Activated CD4-positive, alpha-beta memory T cell treated with anti-CD3 and anti-CD28 coated beads for 36 hours (primary cell): Measurements from ENCODE around the gene CACNB2. TPM values are rescaled to one million over a fixed set of nuclear protein-coding genes. Genes with fewer than 3 reads are reported as not detected.
"Not testable (repeated sequence)": the region's sequence is repeated elsewhere in the genome, so short reads cannot be mapped to it uniquely, and the experiment has no call there.

ENCODE experiments used
- CTCF ChIA-PET: fragments of 350-600 bp; sonication (Branson Sonifier 250); formaldehyde crosslinking; loops from one replicate; lab custom pipeline; 2021; ENCODE audit warnings: antibody characterized with exemption, inconsistent platforms; lab: Charles Lee
- POLR2A ChIA-PET: fragments of 350-600 bp; sonication (Branson Sonifier 250); formaldehyde crosslinking; loops from one replicate; lab custom pipeline; 2021; ENCODE audit warnings: antibody characterized with exemption; lab: Charles Lee
- DNase-seq: peaks from one replicate; pipeline ENCODE4 v3.0.0-alpha.2; 2020
- H3K27ac Mint-ChIP-seq: one replicate; pipeline ENCODE4 v1.8.0; 2021; ENCODE audit warnings: mixed read lengths
- H3K27me3 Mint-ChIP-seq: one replicate; pipeline ENCODE4 v1.8.0; 2021; ENCODE audit warnings: mixed read lengths
- H3K36me3 Mint-ChIP-seq: one replicate; pipeline ENCODE4 v1.8.0; 2021; ENCODE audit warnings: mixed read lengths
- H3K4me1 Mint-ChIP-seq: one replicate; pipeline ENCODE4 v1.8.0; 2021; ENCODE audit warnings: low read depth, mixed read lengths
- H3K4me3 Mint-ChIP-seq: one replicate; pipeline ENCODE4 v1.8.0; 2021; ENCODE audit warnings: mild to moderate bottlenecking, mixed read lengths
- H3K9me3 Mint-ChIP-seq: one replicate; pipeline ENCODE4 v1.8.0; 2021; ENCODE audit warnings: mixed read lengths
- intact Hi-C: fragments of 100-400 bp; cut with micrococcal nuclease; formaldehyde crosslinking; loops from one replicate; pipeline ENCODE4 v1.15.1; 2023
- total RNA-seq, 2 experiments: library from RNA; stranded (reverse); gene quantifications; one replicate each; pipeline ENCODE4 v1.2.3, GENCODE V29; 2021

CACNB2 gene
- total RNA-seq, 2 experiments from 2014 or later, result not detected

DNA sequence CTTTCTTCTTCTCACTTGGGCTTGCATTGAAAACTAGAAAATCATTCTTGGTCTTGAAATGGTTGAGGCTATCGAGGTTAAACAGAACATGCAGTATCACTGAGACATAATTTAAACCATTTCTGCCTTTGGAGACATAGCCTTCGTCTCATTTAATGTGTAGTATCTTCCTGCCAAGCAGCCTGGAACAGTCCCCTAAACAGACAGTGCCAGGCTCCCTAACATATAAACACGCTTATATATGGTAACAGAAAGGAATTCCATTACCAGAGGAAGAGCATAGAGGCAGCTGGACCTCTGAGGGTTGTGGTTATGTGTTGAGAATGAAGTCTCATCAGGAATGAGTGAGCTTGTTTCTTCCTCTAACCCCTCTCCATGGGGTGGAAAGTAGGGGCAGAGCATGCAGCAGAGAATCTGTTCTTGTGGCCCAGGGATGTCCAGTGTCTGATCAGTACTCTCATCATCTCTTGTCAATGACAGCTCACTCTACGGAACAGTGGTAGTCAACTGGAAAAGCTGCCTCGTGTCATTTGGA lies 11.2 kb downstream of the CACNB2 start:
- Mint-ChIP-seq H3K4me1 (no peaks in the 10 kb centered on the region), H3K27me3 (no peaks in the 10 kb centered on the region), H3K9me3 (no peaks in the 10 kb centered on the region), H3K36me3 (no peaks in the 10 kb centered on the region), H3K27ac (no peak overlapping the region), H3K4me3 (no peak overlapping the region)
- ChIA-PET POLR2A (no interaction called here), CTCF (no interaction called here)
- no peak for DNase-seq
- intact Hi-C loops, result no loop called here

DNA sequence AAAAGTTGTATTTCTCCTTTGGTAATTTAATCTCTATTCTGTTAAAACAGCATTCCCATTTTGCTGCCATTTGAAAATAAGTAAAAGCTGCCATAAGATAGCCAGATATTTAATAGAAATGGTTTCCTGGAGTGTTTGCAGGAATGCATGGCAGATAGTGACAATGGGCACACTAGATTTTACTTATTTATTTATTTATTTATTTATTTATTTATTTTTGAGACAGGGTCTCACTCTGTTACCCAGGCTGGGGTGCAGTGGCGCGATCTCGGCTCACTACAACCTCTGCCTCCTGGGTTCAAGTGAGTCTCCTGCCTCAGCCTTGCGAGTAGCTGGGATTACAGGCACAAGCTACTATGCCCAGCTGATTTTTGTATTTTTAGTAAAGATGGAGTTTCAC lies 13.2 kb downstream of the CACNB2 start:
- CTCF ChIA-PET, intact Hi-C loops, H3K27ac Mint-ChIP-seq, POLR2A ChIA-PET, H3K9me3 Mint-ChIP-seq, DNase-seq, H3K36me3 Mint-ChIP-seq, H3K4me1 Mint-ChIP-seq, H3K4me3 Mint-ChIP-seq, H3K27me3 Mint-ChIP-seq: not testable (repeated sequence)

DNA sequence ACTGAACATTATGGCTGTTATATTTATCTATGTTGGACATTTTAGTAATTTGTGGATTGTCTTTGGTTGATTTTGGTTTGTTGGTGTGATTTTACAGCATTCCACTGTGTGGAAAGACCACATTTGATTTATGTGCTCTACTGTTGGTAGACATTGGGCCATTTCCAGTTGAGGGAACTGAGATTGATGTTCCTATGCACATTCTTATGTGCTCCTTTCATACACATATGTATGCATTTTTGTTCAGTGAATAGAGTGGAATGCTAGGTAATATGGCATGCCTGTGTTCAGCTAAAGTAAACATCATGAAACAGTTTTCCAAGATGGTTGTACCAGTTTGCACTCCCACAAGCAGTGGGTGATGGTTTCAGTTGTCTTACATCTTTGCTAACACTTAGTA lies 15.1 kb downstream of the CACNB2 start:
- DNase-seq, result no peak
- CTCF ChIA-PET, result no interaction called here
- Mint-ChIP-seq H3K4me1 (no peaks in the 10 kb centered on the region), H3K27me3 (no peaks in the 10 kb centered on the region), H3K9me3 (no peaks in the 10 kb centered on the region), H3K4me3 (no peak overlapping the region), H3K36me3 (no peaks in the 10 kb centered on the region), H3K27ac (no peak overlapping the region)
- POLR2A ChIA-PET, result no interaction called here
- intact Hi-C loops, result no loop called here

DNA sequence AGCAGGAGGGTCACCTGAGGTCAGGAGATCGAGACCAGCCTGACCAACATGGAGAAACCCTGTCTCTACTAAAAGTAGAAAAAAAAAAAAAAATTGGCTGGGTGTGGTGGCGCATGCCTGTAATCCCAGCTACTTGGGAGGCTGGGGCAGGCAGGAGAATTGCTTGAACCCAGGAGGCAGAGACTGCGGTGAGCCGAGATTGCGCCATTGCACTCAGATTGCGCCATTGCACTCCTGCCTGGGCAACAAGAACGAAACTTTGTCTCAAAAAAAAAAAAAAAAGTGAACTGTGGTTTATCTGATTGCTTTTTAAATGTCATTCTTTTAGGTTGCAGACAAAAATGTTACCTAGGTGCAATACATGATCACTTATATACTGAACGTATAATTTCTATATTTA lies 16.6 kb downstream of the CACNB2 start:
- POLR2A ChIA-PET, H3K9me3 Mint-ChIP-seq, H3K4me3 Mint-ChIP-seq, H3K4me1 Mint-ChIP-seq, H3K27ac Mint-ChIP-seq, DNase-seq, intact Hi-C loops, CTCF ChIA-PET, H3K36me3 Mint-ChIP-seq, H3K27me3 Mint-ChIP-seq: not testable (repeated sequence)

DNA sequence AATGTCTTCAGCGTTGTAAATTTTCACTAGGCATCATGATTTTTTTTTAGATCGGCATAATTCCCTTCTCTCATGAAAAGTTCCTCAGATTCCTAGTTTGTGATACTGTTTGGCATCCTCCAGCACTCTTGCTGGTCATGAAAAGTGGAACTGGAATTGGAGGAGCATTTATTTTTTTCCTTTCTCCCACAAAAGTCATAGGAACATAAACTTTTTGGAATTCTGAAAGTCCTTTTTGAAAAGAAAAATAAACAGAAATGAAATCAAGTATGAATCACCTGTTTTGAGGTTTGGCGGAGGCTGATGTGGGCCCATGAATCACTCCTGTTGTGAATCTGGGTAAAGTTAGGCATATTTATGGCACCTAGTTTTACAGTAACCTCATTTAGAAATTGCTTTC lies 17.7 kb downstream of the CACNB2 start:
- Mint-ChIP-seq H3K36me3 (no peaks in the 10 kb centered on the region), H3K4me3 (no peak overlapping the region), H3K27ac (no peak overlapping the region), H3K9me3 (no peaks in the 10 kb centered on the region), H3K27me3 (no peaks in the 10 kb centered on the region), H3K4me1 (no peaks in the 10 kb centered on the region)
- intact Hi-C loops, result no loop called here
- ChIA-PET CTCF (no interaction called here), POLR2A (no interaction called here)
- DNase-seq, result no peak

DNA sequence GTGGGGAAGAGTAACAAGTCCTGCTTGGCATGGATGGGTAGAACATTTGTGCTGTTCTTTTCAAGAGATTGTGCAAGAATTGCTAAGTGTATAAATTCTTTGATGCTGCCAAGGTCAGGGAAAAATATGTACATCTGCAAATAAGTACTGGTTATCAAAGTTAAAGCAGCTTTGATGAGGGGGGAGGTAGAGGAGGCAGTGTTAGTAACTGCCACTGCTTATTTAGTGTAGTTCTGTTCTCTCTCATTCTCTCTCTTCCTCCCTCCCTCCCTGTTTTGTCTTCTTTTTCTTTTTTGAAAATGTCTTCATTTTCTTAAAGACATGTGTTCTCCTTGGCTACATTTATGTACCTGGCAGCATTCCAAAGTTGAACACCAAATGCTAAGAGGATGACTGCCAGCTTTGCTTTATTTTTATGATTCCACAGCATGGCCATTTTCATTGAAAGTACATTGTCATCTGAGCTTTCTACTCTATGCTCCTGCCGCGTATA lies 18.6 kb downstream of the CACNB2 start:
- DNase-seq, result no peak
- Mint-ChIP-seq H3K4me3 (no peak overlapping the region), H3K4me1 (no peaks in the 10 kb centered on the region), H3K36me3 (no peaks in the 10 kb centered on the region), H3K27ac (no peak overlapping the region), H3K9me3 (no peaks in the 10 kb centered on the region), H3K27me3 (no peaks in the 10 kb centered on the region)
- CTCF ChIA-PET, result no interaction called here
- intact Hi-C loops, result no loop called here
- POLR2A ChIA-PET, result no interaction called here

DNA sequence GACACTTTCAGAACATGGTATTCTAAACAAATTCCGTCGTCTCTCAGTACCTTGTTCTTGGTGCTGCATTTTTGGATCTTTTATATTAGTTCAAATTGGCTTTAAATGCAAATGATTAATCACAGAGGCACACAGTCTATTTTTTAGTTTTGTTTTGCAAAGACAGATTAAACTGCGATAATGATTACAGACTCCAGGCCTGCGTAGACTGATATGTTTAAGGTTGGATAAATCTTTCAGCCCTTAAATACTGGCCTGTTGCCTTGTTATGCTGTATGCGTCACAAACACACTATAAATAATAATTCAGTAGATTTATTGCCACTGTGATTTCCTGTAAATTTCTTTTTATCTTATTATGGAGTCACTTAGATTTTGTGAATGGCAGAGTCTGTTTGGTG lies 19.3 kb downstream of the CACNB2 start:
- ChIA-PET CTCF (no interaction called here), POLR2A (no interaction called here)
- Mint-ChIP-seq H3K27ac (no peak overlapping the region), H3K4me3 (no peak overlapping the region), H3K36me3 (no peaks in the 10 kb centered on the region), H3K4me1 (no peaks in the 10 kb centered on the region), H3K27me3 (no peaks in the 10 kb centered on the region), H3K9me3 (no peaks in the 10 kb centered on the region)
- intact Hi-C loops, result no loop called here
- no peak for DNase-seq

DNA sequence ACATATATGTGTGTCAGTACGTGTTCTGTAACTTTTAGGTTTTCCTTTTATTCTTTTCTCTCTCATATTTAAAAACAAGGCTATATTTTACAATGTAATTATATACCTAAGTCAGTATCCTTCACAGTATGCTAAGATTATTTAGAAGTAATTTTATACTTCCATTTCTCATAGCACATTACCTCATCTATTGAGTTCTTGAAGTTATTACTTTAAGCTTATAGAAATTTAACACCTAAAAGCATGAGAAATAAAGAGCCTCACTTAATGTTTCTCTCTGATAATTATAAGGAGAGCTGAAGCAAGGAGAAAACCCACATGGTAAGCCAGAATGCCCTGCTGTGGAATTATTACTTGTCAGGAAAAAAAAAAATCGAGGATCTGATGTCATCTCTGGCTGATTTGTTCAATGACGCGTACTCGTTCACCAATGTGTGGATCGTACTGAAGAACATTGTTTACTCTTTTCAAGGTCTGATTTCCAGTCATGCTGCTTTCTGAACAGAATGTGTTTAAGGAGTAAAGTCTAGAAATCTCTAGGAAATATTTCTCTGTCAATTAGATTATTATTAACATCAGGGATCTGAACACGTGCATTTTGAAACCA lies 21.9 kb downstream of the CACNB2 start:
- no peaks in the 10 kb centered on the region for H3K27me3 Mint-ChIP-seq
- ChIA-PET POLR2A (interaction anchor here (0.7 kb wide), 1 partner anchor 545 kb away, joined by 3 read pairs; no protein-coding TSS in a partner anchor), CTCF (no interaction called here)
- no peak overlapping the region for H3K4me3 Mint-ChIP-seq
- no peaks in the 10 kb centered on the region for H3K4me1 Mint-ChIP-seq
- intact Hi-C loops, result no loop called here
- H3K36me3 Mint-ChIP-seq, result no peaks in the 10 kb centered on the region
- H3K27ac Mint-ChIP-seq, result no peak overlapping the region
- H3K9me3 Mint-ChIP-seq, result no peaks in the 10 kb centered on the region
- no peak for DNase-seq

DNA sequence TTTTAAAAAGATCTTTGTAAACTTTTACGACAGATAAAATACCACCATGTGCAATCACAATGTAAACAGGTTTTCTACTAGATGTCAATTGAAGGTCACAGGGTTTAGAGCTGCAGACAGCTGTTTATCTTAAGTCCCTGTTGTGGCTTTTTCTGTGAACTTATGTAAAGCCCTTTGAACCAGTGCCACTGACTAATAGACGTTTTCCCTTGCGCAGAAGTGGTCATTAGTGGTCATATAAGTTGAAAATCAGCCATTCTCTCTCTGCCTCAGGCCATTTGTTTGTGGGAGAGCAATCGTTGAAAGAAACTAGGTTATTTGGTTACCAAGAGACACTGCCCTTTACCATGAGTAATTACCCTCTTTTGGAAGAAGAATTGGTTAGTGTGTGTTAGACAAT lies 23.9 kb downstream of the CACNB2 start:
- Mint-ChIP-seq H3K4me3 (no peak overlapping the region), H3K36me3 (no peaks in the 10 kb centered on the region), H3K27me3 (no peaks in the 10 kb centered on the region), H3K27ac (no peak overlapping the region), H3K4me1 (no peaks in the 10 kb centered on the region), H3K9me3 (no peaks in the 10 kb centered on the region)
- CTCF ChIA-PET, result no interaction called here
- no peak for DNase-seq
- POLR2A ChIA-PET, result no interaction called here
- intact Hi-C loops, result no loop called here

DNA sequence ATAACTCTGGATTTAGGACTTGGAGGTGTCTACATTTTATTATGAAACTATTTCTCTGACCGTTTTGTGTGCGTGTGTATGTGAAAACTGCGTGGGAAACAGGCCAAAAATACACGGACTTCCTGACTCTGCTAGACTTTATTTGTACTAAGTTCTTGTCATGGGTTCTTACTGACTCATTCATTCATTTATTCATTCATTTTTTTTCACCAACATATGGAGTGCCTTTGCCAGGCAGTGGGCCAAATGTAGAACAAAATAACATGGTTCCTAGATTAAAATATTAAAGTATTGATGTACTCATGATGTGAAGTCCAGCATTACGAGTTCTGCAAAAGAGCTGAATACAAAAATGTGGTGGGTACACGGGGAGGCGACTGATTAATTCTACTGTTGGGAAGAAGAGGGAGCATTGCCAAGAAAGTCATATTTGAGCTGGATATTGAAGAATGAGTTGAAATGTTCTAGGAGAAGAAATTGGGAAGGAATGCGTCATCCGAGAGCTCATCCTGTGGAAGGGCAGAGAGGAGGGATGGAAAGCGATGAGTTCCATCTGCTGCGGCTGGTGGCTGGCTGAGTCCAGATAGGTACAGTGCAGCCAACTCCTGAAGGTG lies 24.6 kb downstream of the CACNB2 start:
- no peak for DNase-seq
- POLR2A ChIA-PET, result no interaction called here
- H3K9me3 Mint-ChIP-seq, result no peaks in the 10 kb centered on the region

DNA sequence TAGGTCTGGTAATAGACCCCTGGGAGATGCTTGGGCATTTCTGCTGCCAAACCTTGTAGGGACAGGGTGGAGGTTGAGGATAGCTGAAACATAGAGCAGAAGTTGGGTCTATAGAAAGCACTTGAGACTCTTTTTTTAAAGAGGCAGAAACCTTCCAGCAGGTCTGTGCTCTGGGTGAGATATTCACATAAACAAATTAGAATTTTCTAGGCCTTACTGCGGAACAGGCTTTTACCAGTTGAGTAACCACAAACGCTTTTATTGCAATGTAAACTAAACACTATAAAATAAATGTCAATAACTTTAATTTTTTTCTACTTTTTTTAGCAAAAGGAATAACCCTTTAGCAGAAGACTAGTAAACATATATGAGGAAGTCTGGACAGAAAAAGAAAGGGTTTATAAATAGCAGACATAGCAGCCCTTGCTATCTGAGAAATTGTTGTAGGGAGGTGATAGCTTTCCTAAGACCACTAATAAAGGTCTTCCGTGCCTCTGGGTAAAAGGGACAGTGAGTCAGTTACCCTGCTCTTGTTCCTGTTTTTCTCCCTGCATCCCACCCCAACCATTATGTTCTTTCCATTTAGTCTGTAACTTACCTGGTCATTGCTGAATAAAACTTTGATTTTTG lies 38.7 kb downstream of the CACNB2 start:
- H3K36me3 Mint-ChIP-seq, result no peaks in the 10 kb centered on the region
- H3K4me3 Mint-ChIP-seq, result no peak overlapping the region
- POLR2A ChIA-PET, result no interaction called here

More for the DNA sequence above, 24.6 kb downstream of the CACNB2 start:
- CTCF ChIA-PET, result no interaction called here
- H3K36me3 Mint-ChIP-seq, result no peaks in the 10 kb centered on the region
- intact Hi-C loops, result no loop called here
- peaks cover under 1% of the 10 kb centered on the region for H3K27me3 Mint-ChIP-seq
- H3K4me3 Mint-ChIP-seq, result no peak overlapping the region
- no peak overlapping the region for H3K27ac Mint-ChIP-seq
- no peaks in the 10 kb centered on the region for H3K4me1 Mint-ChIP-seq

DNA sequence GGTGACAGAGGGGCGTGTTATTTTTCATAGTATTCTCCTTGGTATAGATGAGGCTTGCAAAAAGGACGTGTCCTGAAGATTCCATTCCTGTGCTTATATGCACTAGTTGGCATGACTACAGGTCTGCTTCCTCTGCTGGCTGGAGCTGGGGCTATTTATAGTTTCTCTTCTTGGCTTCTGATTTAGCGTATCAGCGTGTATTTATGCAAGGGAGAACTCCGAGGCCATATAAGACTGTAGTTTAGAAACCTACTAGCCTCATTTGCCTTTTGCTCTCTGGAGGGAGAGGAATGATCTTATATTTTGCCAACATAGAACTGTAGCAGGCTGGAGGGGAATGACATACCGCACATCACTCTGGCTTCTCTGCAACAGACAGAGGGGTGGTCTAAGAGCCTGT lies 39.7 kb downstream of the CACNB2 start:
- ChIA-PET CTCF (no interaction called here), POLR2A (no interaction called here)
- intact Hi-C loops, result no loop called here
- H3K36me3 Mint-ChIP-seq, result no peaks in the 10 kb centered on the region
- no peak overlapping the region for H3K27ac Mint-ChIP-seq
- H3K4me3 Mint-ChIP-seq, result no peak overlapping the region
- no peaks in the 10 kb centered on the region for H3K4me1 Mint-ChIP-seq
- peaks cover 4% of the 10 kb centered on the region for H3K27me3 Mint-ChIP-seq
- H3K9me3 Mint-ChIP-seq, result no peaks in the 10 kb centered on the region
- no peak for DNase-seq

More for the DNA sequence above, 38.7 kb downstream of the CACNB2 start:
- no peak overlapping the region for H3K27ac Mint-ChIP-seq
- H3K27me3 Mint-ChIP-seq, result peaks cover 4% of the 10 kb centered on the region
- CTCF ChIA-PET, result no interaction called here
- no peak for DNase-seq
- no peaks in the 10 kb centered on the region for H3K4me1 Mint-ChIP-seq
- intact Hi-C loops, result no loop called here
- H3K9me3 Mint-ChIP-seq, result no peaks in the 10 kb centered on the region
